Heart right ventricle (tissue), 16 donors: ENCODE data around the gene TMEM184C. TPM values are rescaled to one million over a fixed set of nuclear protein-coding genes. Genes with fewer than 3 reads are reported as not detected.

Experiments
- ATAC-seq, 8 donors: fragments of 200-7000 bp; cut with Tn5 transposase; one replicate each; pipeline ENCODE4 v1.9.1; 2020; ENCODE audit warnings: mild to moderate bottlenecking in 8 of 8, moderate library complexity in 8 of 8, moderate number of reproducible peaks in 1 of 8
- DNase-seq, 2 donors: peaks; one replicate each; pipeline ENCODE4 v3.0.0-alpha.2; 2020
- H3K27ac ChIP-seq, 10 donors: fragments of 200-600 bp; sonication (generic) in 2 of 10; one replicate each; pipeline versions ENCODE4 v1.5.0 to v1.8.0; 2020 to 2022; ENCODE audit warnings: mild to moderate bottlenecking in 3 of 10
- H3K27me3 ChIP-seq, 7 donors: fragments of 200-600 bp; one replicate each; pipeline ENCODE4 v1.8.0; 2021 to 2022; ENCODE audit warnings: mild to moderate bottlenecking in 2 of 7
- H3K36me3 ChIP-seq, 9 donors: fragments of 200-600 bp; sonication (generic) in 1 of 9; one replicate each; pipeline versions ENCODE4 v1.5.0 to v1.8.0; 2020 to 2022; ENCODE audit warnings: mild to moderate bottlenecking in 2 of 9
- H3K4me1 ChIP-seq, 9 donors: fragments of 200-600 bp; sonication (generic) in 1 of 9; one replicate each; pipeline versions ENCODE4 v1.5.0 to v1.8.0; 2020 to 2022; ENCODE audit warnings: mild to moderate bottlenecking in 4 of 9
- H3K4me3 ChIP-seq, 10 donors: fragments of 200-600 bp; sonication (generic) in 2 of 10; one replicate each; pipeline versions ENCODE4 v1.5.0 to v1.8.0; 2020 to 2022; ENCODE audit warnings: mild to moderate bottlenecking in 7 of 10, moderate library complexity in 2 of 10
- H3K9me3 ChIP-seq, 11 donors: fragments of 200-600 bp in 10 of 11; sonication (generic) in 2 of 11; one replicate each; pipeline versions ENCODE4 v1.5.0 to v1.8.0; 2013 to 2022; ENCODE audit warnings: mild to moderate bottlenecking in 2 of 11, control low read depth in 1 of 11, moderate library complexity in 1 of 11
- WGBS, 2 donors: extraction: QIAGEN DNeasy Blood & Tissue Kit; methylation state at CpG; one replicate each; pipeline ENCODE4 v1.1.7; 2013; ENCODE audit warnings: inconsistent platforms in 1 of 2; 5-methylcytosine and 5-hydroxymethylcytosine counted together
- intact Hi-C, 10 donors: fragments of 100-400 bp; cut with DNase I; formaldehyde crosslinking; loops; one replicate each; pipeline versions ENCODE4 v1.11.1 to v1.14.2; 2022
- polyA plus RNA-seq, 2 donors: library from polyadenylated mRNA; stranded (reverse); fragments of 200-250 nt; gene quantifications; one replicate each; pipeline ENCODE4 v1.2.3, GENCODE V29; 2013
- total RNA-seq, 10 donors: library from RNA; stranded (reverse); fragmentation: NEBNext Ultra II Directional in 3 of 10; extraction: Animal tissue kit (Norgen Biotek cat#: 25700) in 3 of 10; gene quantifications; one replicate each; pipeline versions ENCODE4 v1.2.1 to v1.2.4, GENCODE V29; 2021 to 2023
- TF ChIP-seq, protein P1 (sequence below), 9 donors: fragments of 200-600 bp; sonication (generic) in 2 of 9; IDR thresholded peaks; one replicate each; pipeline versions ENCODE4 v1.5.0 to v1.8.0; 2021 to 2022; ENCODE audit warnings: antibody characterized with exemption in 9 of 9, mild to moderate bottlenecking in 5 of 9, moderate library complexity in 1 of 9
- donor health status: Arrhythmogenic right ventricular cardiomyopathy.
- donor health status: ischemic (EF 13 %, LVEDD 7.1; RV severe dilation, severe dysfunction).
- donor health status: healthy with polysubstance abuse.
- donor health status: DM: no; HTN: yes; CAD: no.
- donor health status: DM: no; HTN: no; CAD: no.
- donor health status: ischemic (EF 25% LVEDD 6.9; RV normal size, moderate dysfunction).
- donor health status: ischemic (EF 25% LVEDD 5.7; RV mildly dilated, moderate dysfunction).
- donor health status: healthy.
- donor health status: DM: yes; HTN: yes; CAD: no.
- donor health status: Ischemic cardiomyopathy.
- donor health status: ischemic (EF 35%, LVEDD 5.7; RV mildly dilated, moderate dysfunction).
- donor health status: nonischemic (EF 11% LVEDD 7.7; RV severe dilation, severe dysfunction).
- donor health status: DM: yes; HTN: yes; CAD: no.
- donor health status: PGD.
- donor health status: ischemic (EF 29% LVEDD 5.4; RV normal size, mild dysfunction).
- donor health status: nonischemic (EF 23%, LVEDD 6.1; RV moderate dilation, normal function).

Gene TMEM184C
- total and polyA plus RNA-seq, 12 donors = 3.2 to 30.5 (median 21.1) TPM

DNA sequence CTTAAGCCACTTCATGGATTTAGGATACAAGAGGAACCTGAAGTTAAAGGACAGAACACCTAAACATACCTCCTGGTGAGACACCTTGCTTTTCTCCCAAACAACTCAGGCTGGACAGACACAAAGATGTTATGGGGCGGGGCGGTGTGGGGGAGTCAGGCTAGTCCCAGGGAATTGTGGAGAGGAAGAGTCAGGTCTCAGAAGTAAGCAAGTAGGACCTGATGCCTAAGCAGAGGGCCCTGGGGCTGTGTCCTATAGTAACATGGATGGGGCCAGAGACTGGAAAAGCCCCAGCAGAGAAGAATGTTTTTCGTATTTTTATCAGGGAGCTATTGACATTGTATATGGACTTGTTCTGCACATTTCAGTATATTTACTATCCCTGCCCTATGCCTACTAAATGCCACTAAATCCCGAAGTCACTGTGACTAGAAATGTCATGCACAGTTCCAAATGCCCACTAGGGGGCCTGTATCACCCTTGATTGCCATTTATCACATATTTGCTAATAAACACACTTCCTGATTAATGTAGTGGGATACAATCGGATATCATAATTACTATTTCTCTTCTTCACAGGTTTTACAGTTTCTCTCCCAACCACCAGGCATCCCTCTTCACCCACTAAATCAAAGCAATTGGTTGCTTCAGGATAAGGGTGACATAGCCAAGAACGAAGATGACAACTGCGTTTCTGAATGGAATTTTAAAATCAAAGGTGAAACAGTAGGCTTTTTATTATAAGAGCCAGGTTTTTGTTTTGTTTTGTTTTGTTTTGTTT lies 90.9 kb downstream of the TMEM184C start:
- DNase-seq = peak in 1 of 2 donors; percentile 43
- 31 to 32% methylated on average over 7 of the region's 7 CpGs for WGBS, 2 donors
- ATAC-seq = peak; percentile 54 to 75 (median 64)
- intact Hi-C loops = loop anchor here (1.0 to 5.0 kb wide), 5 partner anchors 23 to 159 kb away; no protein-coding TSS in a partner anchor
- Histone ChIP-seq H3K27ac (no peak overlapping the region), H3K27me3 (no peaks in the 10 kb centered on the region), H3K4me1 (peaks cover 0 to 8% (median 0%) of the 10 kb centered on the region in 9 donors), H3K4me3 (peak overlapping the region in 2 of 10 donors; percentile 16 to 25), H3K36me3 (no peaks in the 10 kb centered on the region), H3K9me3 (no peaks in the 10 kb centered on the region)
- TF ChIP-seq, protein P1, sequence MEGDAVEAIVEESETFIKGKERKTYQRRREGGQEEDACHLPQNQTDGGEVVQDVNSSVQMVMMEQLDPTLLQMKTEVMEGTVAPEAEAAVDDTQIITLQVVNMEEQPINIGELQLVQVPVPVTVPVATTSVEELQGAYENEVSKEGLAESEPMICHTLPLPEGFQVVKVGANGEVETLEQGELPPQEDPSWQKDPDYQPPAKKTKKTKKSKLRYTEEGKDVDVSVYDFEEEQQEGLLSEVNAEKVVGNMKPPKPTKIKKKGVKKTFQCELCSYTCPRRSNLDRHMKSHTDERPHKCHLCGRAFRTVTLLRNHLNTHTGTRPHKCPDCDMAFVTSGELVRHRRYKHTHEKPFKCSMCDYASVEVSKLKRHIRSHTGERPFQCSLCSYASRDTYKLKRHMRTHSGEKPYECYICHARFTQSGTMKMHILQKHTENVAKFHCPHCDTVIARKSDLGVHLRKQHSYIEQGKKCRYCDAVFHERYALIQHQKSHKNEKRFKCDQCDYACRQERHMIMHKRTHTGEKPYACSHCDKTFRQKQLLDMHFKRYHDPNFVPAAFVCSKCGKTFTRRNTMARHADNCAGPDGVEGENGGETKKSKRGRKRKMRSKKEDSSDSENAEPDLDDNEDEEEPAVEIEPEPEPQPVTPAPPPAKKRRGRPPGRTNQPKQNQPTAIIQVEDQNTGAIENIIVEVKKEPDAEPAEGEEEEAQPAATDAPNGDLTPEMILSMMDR (IDR thresholded peaks at IDR 0.05) = peak; percentile 80 to 90 (median 86)

DNA sequence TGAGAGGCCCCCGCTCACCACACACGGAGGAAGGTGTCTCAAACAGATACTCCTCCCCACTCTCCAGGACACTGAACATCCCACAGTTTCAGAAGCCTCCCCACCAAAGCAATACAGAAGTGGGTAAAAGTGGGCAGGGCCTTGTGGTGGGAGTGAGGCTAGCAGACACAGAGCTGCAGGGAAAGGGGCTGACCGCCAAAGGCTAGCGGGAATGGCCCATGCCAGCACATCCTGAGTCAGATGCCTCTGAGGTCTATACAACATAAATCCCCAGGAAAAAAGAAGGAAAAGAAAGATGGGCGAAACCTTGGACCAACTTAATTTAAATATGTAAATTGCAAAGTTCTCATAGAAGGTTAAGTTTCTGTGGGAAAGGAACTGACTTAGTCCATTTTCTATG lies 92.8 kb downstream of the TMEM184C start:
- DNase-seq = no peak
- no peaks in the 10 kb centered on the region for H3K27me3 ChIP-seq
- intact Hi-C loops = loop anchor here in 5 of 10 donors (2.0 to 5.0 kb wide), 2 partner anchors 157 kb away; no protein-coding TSS in a partner anchor
- TF ChIP-seq, protein P1 (IDR thresholded peaks at IDR 0.05) = no peak
- H3K4me1 ChIP-seq = peaks cover 0 to 8% (median 0%) of the 10 kb centered on the region in 9 donors
- no peaks in the 10 kb centered on the region for H3K36me3 ChIP-seq
- H3K9me3 ChIP-seq = no peaks in the 10 kb centered on the region
- no peak for ATAC-seq
- WGBS, 2 donors = 83 to 92% methylated on average over 5 of the region's 5 CpGs
- H3K27ac ChIP-seq = no peak overlapping the region
- H3K4me3 ChIP-seq = no peak overlapping the region

DNA sequence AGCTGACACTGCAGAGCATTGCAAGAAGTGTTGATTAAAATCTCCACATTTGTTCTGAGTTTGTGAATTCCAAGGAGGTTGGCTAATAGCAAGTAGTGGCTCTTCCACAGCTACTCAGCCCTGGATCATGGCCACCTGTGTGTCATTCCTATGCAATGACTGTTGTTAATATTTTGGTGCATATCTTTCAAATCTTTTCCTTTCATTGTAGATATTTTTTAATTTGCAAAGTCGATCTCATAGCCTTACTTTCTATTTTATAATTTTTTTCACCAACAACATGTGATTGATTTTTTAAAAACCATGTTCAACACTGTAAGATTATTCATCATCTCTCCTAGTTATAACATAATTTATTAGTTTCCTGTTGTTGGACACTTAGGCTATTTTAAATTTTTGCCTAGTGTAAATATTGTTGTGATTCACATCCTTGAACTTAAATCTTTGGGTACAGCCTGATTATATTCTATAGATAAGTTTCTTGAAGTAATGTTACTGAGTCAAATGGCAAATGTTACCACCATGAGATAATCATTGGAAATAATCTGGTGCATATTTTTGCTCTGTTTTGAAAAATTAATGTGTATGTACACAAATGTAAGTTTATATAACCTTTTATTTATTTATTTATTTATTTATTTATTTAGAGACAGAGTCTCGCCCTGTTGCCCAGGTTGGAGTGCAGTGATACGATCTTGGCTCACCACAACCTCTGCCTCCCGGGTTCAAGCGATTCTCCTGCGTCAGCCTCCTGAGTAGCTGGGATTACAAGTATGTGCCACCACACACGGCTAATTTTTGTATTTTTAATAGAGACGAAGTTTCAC lies 97.6 kb downstream of the TMEM184C start:
- DNase-seq (no peak), ATAC-seq (peak in 3 of 8 donors; percentile 53 to 77 (median 53))
- no peaks in the 10 kb centered on the region for H3K4me1 ChIP-seq
- no peaks in the 10 kb centered on the region for H3K36me3 ChIP-seq
- no peaks in the 10 kb centered on the region for H3K9me3 ChIP-seq
- H3K27ac ChIP-seq = no peak overlapping the region
- H3K27me3 ChIP-seq = no peaks in the 10 kb centered on the region
- WGBS, 2 donors = 93 to 95% methylated on average over 8 of the region's 8 CpGs
- intact Hi-C loops = no loop called here
- H3K4me3 ChIP-seq = no peak overlapping the region
- TF ChIP-seq, protein P1 (IDR thresholded peaks at IDR 0.05) = no peak

DNA sequence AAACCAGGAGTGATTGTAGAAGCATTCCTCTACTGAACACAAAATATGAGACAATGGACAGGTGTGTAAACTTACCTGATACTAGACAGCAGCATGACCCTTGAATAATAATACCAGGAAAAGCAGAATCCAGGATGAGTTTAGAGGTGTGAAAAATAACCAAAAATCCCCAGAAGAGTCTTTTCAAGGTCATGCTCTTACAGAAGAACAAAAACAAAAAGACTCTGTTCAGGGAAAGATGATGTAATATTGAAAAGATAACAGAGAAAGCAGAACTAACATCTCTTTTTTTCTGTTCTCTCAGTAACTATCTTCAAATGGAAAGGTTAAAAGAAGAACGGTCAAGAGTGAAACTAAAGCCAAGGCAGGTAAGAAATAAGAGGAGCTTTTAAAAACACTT lies 100.7 kb downstream of the TMEM184C start:
- ATAC-seq = no peak
- no peak for DNase-seq
- WGBS, 2 donors = 55 to 66% methylated on average over 1 of the region's 1 CpG

More for the DNA sequence above, 100.7 kb downstream of the TMEM184C start:
- no peaks in the 10 kb centered on the region for H3K27me3 ChIP-seq
- no peak overlapping the region for H3K27ac ChIP-seq
- no peaks in the 10 kb centered on the region for H3K4me1 ChIP-seq
- no peaks in the 10 kb centered on the region for H3K9me3 ChIP-seq
- TF ChIP-seq, protein P1 (IDR thresholded peaks at IDR 0.05) = no peak
- H3K36me3 ChIP-seq = no peaks in the 10 kb centered on the region
- H3K4me3 ChIP-seq = no peak overlapping the region
- intact Hi-C loops = no loop called here
